SU-DHL-6 (cell line): ENCODE data around the gene ATRN.

Experiments used
- EZH2phosphoT487 ChIP-seq: fragments of 200-600 bp; sonication (generic), shearing (Covaris generic); conservative IDR thresholded peaks from 2 replicates; pipeline ENCODE4 v1.6.1; 2018; ENCODE audit warnings: mild to moderate bottlenecking, antibody characterized with exemption, low read length, moderate library complexity, mixed read lengths
- TF ChIP-seq, protein P1 (sequence below): fragments of 200-600 bp; sonication (generic); IDR thresholded peaks from one replicate; pipeline ENCODE4 v1.5.1; 2017; ENCODE audit warnings: antibody characterized with exemption, mild to moderate bottlenecking, low read length, moderate library complexity; ENCODE audit not compliant: insufficient read depth, poor library complexity, severe bottlenecking

DNA sequence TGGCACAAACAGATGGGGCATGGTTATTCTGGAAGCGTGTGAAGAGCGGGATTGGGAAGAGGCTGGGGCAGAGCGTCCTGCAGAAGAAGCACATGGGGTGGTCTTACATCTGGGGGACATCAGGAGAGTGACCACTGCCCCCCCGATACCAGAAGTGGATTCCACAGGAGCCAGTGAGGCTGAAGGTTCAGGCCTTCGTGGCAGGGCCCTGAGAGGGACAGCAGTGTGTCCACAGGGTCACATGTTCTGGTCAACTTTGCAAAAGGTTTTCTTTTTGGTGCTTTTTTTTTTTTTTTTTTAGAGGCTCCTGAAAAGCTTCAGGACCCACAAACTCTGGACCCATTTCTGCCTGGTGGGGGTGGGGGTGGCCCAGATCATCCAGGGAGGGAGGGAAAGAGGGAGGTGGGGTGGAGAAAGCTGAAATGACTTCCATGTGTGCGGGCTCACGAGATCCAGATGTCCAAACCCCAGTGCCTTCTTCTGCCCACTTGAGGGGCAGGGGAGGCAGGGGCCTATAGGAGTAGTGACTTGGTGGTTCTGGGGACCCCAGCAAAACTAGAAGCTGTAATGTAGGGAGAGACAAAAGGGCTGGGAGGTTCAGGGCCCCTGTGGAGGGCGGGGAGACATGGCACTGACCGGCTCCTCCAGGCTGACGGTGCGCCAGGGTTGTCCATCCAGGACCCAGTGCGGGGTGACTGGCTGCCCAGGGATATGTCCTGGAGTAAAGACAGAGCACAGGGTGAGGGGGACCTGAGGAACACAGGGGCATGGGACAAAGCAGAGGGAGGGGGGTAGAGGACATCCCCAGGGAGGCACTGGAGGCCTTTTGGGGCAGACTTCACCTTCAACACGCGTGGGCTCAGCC lies 208.3 kb downstream of the ATRN start:
- TF ChIP-seq, protein P1, sequence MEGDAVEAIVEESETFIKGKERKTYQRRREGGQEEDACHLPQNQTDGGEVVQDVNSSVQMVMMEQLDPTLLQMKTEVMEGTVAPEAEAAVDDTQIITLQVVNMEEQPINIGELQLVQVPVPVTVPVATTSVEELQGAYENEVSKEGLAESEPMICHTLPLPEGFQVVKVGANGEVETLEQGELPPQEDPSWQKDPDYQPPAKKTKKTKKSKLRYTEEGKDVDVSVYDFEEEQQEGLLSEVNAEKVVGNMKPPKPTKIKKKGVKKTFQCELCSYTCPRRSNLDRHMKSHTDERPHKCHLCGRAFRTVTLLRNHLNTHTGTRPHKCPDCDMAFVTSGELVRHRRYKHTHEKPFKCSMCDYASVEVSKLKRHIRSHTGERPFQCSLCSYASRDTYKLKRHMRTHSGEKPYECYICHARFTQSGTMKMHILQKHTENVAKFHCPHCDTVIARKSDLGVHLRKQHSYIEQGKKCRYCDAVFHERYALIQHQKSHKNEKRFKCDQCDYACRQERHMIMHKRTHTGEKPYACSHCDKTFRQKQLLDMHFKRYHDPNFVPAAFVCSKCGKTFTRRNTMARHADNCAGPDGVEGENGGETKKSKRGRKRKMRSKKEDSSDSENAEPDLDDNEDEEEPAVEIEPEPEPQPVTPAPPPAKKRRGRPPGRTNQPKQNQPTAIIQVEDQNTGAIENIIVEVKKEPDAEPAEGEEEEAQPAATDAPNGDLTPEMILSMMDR = no peak
- no peak for TF ChIP-seq EZH2phosphoT487
